A172 (cell line): ENCODE measurements around the gene WNT7B. TPM values are rescaled to one million over a fixed set of nuclear protein-coding genes. Genes with fewer than 3 reads are reported as not detected.
A peak's percentile ranks its signal among the peaks of the same experiment; 100 is the strongest.
"Not testable (repeated sequence)": the region's sequence is repeated elsewhere in the genome, so short reads cannot be mapped to it uniquely, and the experiment has no call there.

Experiments
- DNase-seq: peaks from one replicate; pipeline ENCODE4 v3.0.0-alpha.2; 2015; ENCODE audit warnings: low spot score
- total RNA-seq: library from RNA; depleted of rRNA; stranded (reverse); fragments of >200 nt; shearing (Covaris generic); gene quantifications from 2 replicates; pipeline ENCODE4 v1.2.3, GENCODE V29; 2014

Gene WNT7B
- total RNA-seq, 1 experiment from 2014 or later: 4.5 TPM

GRCh38 chr22:46008836-46009596 lies 32.1 kb upstream of the WNT7B start:
- DNase-seq: no peak

GRCh38 chr22:46008291-46008690 lies 31.3 kb upstream of the WNT7B start:
- peak; percentile 46 for DNase-seq

GRCh38 chr22:46007848-46008261 lies 30.9 kb upstream of the WNT7B start:
- peak; percentile 74 for DNase-seq

GRCh38 chr22:46007003-46007847 lies 30.3 kb upstream of the WNT7B start:
- DNase-seq: peak; percentile 87

GRCh38 chr22:46006379-46007002 lies 29.5 kb upstream of the WNT7B start:
- DNase-seq: peak; percentile 82

- DNase-seq: not testable (repeated sequence)
Observed at GRCh38 chr22:46005116-46005705, 28.2 kb upstream of the WNT7B start.

GRCh38 chr22:46004105-46004866 lies 27.3 kb upstream of the WNT7B start:
- DNase-seq: no peak

- DNase-seq: peak; percentile 54
Observed at GRCh38 chr22:46003271-46004091, 26.5 kb upstream of the WNT7B start.

GRCh38 chr22:46002757-46003270 lies 25.9 kb upstream of the WNT7B start:
- DNase-seq: peak; percentile 89

- peak; percentile 31 for DNase-seq
Observed at GRCh38 chr22:46001426-46002106, 24.6 kb upstream of the WNT7B start.

- peak; percentile 61 for DNase-seq
Observed at GRCh38 chr22:46001046-46001425, 24.1 kb upstream of the WNT7B start.

- no peak for DNase-seq
Observed at GRCh38 chr22:46000081-46001027, 23.4 kb upstream of the WNT7B start.

GRCh38 chr22:45999379-45999971 lies 22.5 kb upstream of the WNT7B start:
- DNase-seq: no peak

GRCh38 chr22:45998638-45999378 lies 21.8 kb upstream of the WNT7B start:
- no peak for DNase-seq

- DNase-seq: peak; percentile 72
Observed at GRCh38 chr22:45997777-45998637, 21.0 kb upstream of the WNT7B start.

GRCh38 chr22:45997077-45997776 lies 20.3 kb upstream of the WNT7B start:
- DNase-seq: peak; percentile 91
